Gastrocnemius medialis (tissue), 4 donors: Measurements from ENCODE around the gene CUX1.

ENCODE experiments used
- CTCF ChIP-seq, 5 experiments: fragments of 450-650 bp in 3 of 5; fragments of 200-600 bp in 2 of 5; sonication (generic) in 2 of 5; IDR thresholded peaks in 4 of 5; conservative IDR thresholded peaks in 1 of 5; 1 replicate in 4 of 5; 2 replicates in 1 of 5; pipeline ENCODE4 v1.5.1; 2016 to 2019; ENCODE audit warnings: antibody characterized with exemption in 5 of 5, mild to moderate bottlenecking in 3 of 5, moderate library complexity in 3 of 5
- POLR2A ChIP-seq, 2 donors: fragments of 450-650 bp; IDR thresholded peaks; one replicate each; pipeline ENCODE4 v1.6.1; 2017; ENCODE audit warnings: antibody characterized with exemption in 2 of 2, mild to moderate bottlenecking in 2 of 2, moderate library complexity in 2 of 2

- TF ChIP-seq CTCF (IDR thresholded peaks at IDR 0.05 in 4 of 5, conservative IDR thresholded peaks at IDR 0.05 in 1 of 5) = no peak
- no peak for TF ChIP-seq POLR2A (IDR thresholded peaks at IDR 0.05)
Measured at GRCh38 chr7:101947899-101948298, 130.5 kb downstream of the CUX1 start.
